WERI-Rb-1 (cell line): ENCODE results near the gene WNT7B.

ENCODE experiments used
- DNase-seq: peaks from one replicate; pipeline ENCODE4 v3.0.0-alpha.2; 2020
- H3K27ac ChIP-seq: fragments of 250-450 bp; sonication (Bioruptor Pico); 2 replicates; pipeline ENCODE4 v1.5.1; 2020; ENCODE audit warnings: mild to moderate bottlenecking, moderate library complexity
- H3K27me3 ChIP-seq: fragments of 250-450 bp; sonication (Bioruptor Pico); 2 replicates; pipeline ENCODE4 v1.5.1; 2021; ENCODE audit warnings: mild to moderate bottlenecking, low read depth, moderate library complexity; ENCODE audit not compliant: insufficient read depth, severe bottlenecking
- H3K36me3 ChIP-seq: fragments of 250-450 bp; sonication (Bioruptor Pico); 2 replicates; pipeline ENCODE4 v1.5.1; 2020; ENCODE audit warnings: mild to moderate bottlenecking, moderate library complexity
- H3K4me3 ChIP-seq: 2 replicates; pipeline ENCODE4 v1.5.1; 2011; ENCODE audit warnings: low read depth, mild to moderate bottlenecking, control low read depth, low read length
- H3K9me3 ChIP-seq: fragments of 250-450 bp; sonication (Bioruptor Pico); 2 replicates; pipeline ENCODE4 v1.5.1; 2021; ENCODE audit warnings: mild to moderate bottlenecking, moderate library complexity; ENCODE audit not compliant: severe bottlenecking
- CTCF ChIP-seq: IDR thresholded peaks from 2 replicates; pipeline ENCODE4 v1.5.1; 2011; ENCODE audit warnings: low read depth, mild to moderate bottlenecking, control low read depth, inconsistent platforms, low read length

Gene WNT7B

GRCh38 chr22:45965563-45965962 is 11.4 kb downstream of the WNT7B start:
- Histone ChIP-seq H3K36me3 (no peaks in the 10 kb centered on the region), H3K9me3 (no peaks in the 10 kb centered on the region), H3K4me3 (no peak overlapping the region), H3K27me3 (peaks cover 66% of the 10 kb centered on the region), H3K27ac (no peak overlapping the region)
- DNase-seq, result no peak
- TF ChIP-seq CTCF, result no peak

- no peak for DNase-seq
- Histone ChIP-seq H3K27ac (no peak overlapping the region), H3K4me3 (no peak overlapping the region), H3K27me3 (peaks cover 61% of the 10 kb centered on the region), H3K9me3 (no peaks in the 10 kb centered on the region), H3K36me3 (no peaks in the 10 kb centered on the region)
- TF ChIP-seq CTCF, result no peak
Measured at GRCh38 chr22:45964926-45965527, 11.9 kb downstream of the WNT7B start.

GRCh38 chr22:45964372-45964771 is 12.6 kb downstream of the WNT7B start:
- DNase-seq, result no peak
- H3K36me3 ChIP-seq, result no peaks in the 10 kb centered on the region
- H3K4me3 ChIP-seq, result no peak overlapping the region
- H3K27me3 ChIP-seq, result peaks cover 54% of the 10 kb centered on the region
- H3K9me3 ChIP-seq, result no peaks in the 10 kb centered on the region
- H3K27ac ChIP-seq, result no peak overlapping the region
- no peak for TF ChIP-seq CTCF

GRCh38 chr22:45963821-45964220 is 13.1 kb downstream of the WNT7B start:
- H3K27ac ChIP-seq, result no peak overlapping the region

GRCh38 chr22:45962756-45963324 is 14.1 kb downstream of the WNT7B start:
- H3K27me3 ChIP-seq, result peaks cover 41% of the 10 kb centered on the region
- H3K4me3 ChIP-seq, result no peak overlapping the region
- H3K36me3 ChIP-seq, result no peaks in the 10 kb centered on the region
- H3K27ac ChIP-seq, result no peak overlapping the region
- DNase-seq, result no peak
- H3K9me3 ChIP-seq, result no peaks in the 10 kb centered on the region
- no peak for TF ChIP-seq CTCF

More at GRCh38 chr22:45963821-45964220, 13.1 kb downstream of the WNT7B start:
- Histone ChIP-seq H3K9me3 (no peaks in the 10 kb centered on the region), H3K27me3 (peaks cover 51% of the 10 kb centered on the region), H3K4me3 (no peak overlapping the region), H3K36me3 (no peaks in the 10 kb centered on the region)
- no peak for DNase-seq
- TF ChIP-seq CTCF, result no peak

GRCh38 chr22:45962434-45962718 is 14.6 kb downstream of the WNT7B start:
- Histone ChIP-seq H3K4me3 (no peak overlapping the region), H3K9me3 (no peaks in the 10 kb centered on the region), H3K36me3 (no peaks in the 10 kb centered on the region), H3K27ac (no peak overlapping the region), H3K27me3 (peaks cover 40% of the 10 kb centered on the region)
- no peak for DNase-seq
- TF ChIP-seq CTCF, result no peak
